GM21576 (cell line): ENCODE measurements around the gene PCSK5.

Experiments used
- ATAC-seq: cut with Tn5 transposase; IDR thresholded peaks from one replicate; pipeline ENCODE4 v1.9.1; 2021; ENCODE audit warnings: mild to moderate bottlenecking, moderate library complexity; ENCODE audit not compliant: unreplicated experiment

Gene PCSK5

DNA sequence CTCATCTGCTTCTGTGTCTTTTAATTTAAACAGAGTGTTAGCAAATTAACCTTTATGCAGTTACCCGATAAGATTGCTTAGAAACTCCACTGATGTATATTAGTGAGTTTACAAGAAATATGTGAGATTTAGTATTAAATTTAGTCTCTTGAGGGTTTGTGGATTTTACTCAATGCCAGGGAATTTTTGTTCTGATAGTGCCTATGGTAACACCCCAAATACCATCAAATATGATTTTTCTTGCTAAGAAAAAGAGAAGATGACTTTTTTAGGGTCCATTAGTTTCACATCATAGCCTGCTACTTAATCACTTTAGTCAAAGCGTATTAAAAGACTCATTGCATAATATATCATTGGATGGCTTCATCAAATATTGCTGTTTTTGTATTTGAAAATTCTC lies 224.9 kb downstream of the PCSK5 start:
- ATAC-seq, result no peak

DNA sequence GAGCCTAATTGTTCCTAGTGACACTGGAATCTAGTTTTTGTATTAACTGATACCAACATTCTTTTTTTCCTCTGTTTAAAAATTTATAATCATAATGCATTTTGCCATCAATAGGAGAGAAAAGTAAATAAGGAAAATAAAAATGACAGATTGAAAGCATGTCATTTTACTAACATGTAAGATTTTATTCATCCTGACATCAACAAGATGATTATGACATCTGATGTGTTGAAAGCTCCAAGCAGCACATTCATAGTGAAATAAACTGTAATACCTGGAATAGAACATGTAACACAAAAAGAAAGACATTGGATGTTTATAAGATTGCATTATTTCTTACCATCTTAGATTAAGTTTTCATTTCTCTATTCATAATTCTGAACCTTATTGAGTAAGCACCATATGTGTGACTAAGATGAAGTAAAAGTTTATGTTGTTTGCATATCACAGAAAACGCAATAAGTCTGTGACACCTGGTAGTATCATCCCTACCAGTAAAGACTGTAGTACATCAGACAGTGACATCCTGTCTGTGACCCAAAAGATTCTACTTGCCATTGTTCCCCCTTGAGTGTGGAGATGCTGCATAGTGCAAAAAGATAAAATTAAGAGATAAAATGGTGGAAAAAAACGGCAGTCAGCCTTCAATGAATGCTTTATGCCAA lies 225.6 kb downstream of the PCSK5 start:
- no peak for ATAC-seq

DNA sequence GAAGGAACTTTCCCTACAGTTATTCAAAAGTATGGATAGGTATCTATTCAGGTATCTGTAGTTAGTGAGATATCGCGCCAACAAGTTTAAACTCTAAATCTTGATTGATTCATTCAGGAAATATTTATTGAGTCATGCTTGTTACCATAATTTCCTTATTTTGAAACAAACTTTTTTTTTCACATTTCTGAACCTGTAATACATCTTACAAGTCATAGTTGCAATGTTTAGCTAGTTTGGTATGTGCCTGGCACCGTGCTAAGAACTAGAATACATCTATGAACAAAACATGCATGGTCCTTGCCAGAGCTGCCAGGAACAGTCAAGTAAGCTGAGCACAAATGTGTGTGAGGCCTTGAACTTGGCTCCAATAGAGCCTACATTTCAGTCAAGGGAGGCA lies 226.4 kb downstream of the PCSK5 start:
- ATAC-seq, result no peak

DNA sequence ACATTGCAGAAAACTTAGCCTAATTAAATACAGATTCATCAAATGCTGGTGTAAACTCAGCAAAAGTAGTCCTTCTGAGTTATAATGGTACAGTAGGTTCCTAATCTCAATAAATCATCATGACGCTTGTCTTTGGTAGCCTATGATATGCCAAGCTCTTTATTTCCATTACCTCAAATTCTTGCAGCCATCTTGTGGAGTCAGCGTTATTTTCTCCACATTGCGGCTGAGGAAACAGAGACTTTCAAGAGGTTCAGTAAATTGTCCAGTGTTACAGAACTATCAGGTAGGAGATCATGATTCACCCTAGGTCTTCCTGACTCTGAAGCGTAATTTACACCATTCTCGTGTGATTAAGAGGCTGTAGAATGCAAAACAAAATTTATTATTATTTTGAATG lies 237.2 kb downstream of the PCSK5 start:
- ATAC-seq, result no peak

DNA sequence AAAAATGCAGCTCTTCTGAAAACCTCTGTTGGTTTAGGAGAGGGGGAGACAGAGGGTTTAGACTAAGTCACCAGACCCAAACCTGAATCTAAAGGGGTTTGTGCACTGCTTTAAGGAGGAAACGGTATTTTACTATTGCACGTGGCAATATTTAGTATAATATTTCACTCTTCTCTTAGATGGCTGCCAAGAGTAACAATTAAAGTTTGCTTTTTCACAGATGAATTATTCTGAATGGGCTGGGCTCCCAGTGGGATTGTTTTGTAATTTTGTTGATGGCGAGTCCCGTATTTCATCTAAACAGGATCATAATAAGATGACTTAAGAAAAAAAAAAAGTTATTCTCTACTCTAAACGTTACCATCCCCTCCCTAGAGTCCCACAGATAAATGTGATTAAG lies 245.4 kb downstream of the PCSK5 start:
- no peak for ATAC-seq

DNA sequence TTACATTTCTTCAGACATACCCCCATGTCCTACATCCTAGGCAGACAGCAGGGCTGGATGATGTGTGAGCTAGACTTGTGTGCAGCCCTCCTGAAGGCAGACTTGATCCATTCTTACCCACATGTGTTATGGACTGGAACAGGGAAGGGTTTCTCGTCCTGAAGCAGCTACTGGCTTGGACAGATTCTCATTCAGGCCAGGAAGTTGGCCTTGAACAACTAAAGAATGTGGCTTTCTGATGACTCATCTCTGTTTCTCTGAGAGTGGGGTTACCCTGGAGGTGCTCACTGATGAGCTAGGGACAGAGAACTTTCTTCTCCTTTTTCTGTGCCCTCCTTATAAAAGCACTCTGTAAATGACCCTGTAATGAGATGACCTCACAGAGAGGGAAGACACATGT lies 246.5 kb downstream of the PCSK5 start:
- no peak for ATAC-seq

DNA sequence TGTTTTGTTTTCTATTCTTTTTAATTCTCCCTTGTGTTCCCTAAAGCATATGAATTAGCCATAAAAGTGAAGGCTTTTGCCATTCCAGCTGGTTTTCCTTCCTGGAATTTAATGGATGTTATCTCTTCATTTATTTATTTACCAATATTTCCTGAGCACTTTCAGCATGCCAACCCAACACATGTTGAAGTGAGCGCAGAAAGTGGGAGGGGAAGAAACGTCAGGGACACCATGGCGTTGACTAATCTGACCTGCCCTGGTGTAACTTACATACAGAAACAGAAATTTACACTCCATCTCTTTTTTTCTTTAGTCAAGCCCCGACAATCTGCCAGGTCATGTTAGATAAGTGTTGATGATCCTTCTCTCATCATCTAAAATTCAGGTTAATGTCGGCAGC lies 247.5 kb downstream of the PCSK5 start:
- ATAC-seq, result no peak

DNA sequence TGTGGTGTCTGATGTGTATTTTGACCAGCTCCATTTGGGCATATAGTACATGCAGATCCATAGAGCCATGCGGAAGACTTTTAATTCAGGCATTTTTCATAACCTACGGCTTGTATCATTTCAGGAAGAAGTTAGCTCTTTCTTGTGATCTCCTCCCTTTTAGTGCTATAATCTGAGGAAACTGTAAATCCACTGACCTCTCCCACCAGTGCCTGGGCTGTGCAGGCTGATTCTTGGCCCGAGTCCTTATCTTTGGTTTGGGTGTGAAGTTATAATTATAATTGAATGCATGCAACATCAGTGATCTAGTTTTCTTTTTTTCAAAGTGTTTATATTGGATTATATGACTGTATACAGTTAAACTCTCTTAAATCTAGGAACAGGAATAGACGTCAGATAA lies 247.9 kb downstream of the PCSK5 start:
- no peak for ATAC-seq

DNA sequence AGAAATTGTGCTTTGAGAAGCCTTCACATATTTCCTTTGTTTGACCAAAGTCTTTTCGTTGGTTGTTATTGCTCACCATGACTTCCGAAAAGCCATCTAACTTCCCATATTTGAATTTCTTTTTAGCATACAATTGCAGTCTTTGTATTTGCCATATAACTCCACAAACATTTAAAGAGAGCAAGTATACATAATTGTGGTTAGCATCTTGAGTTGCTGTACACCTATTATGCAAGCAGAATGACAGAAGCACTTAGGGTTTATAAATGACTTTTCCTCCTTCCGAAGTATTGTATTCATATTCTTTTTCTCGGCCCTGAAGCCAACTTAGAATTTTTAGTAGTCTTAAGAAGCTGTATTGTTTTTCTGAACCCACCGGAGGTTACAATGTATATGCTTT lies 253.4 kb downstream of the PCSK5 start:
- no peak for ATAC-seq

DNA sequence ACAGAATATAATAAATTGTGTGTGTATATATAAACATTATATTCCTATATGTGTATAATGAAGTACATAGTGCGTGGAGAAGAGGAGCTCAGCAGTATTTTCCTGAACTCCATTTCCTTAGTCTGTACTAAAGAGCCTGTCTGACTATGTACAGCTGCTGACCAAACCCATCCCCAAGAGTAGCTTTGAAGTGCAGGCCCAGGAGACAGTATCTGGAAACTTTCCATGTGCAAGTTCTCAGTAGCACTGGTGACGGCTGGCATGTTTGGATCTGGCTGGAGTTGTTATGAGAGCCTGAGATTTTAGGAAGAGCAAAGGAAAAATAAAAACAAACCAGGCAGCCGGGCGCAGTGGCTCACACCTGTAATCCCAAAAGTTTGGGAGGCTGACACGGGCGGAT lies 259.5 kb downstream of the PCSK5 start:
- ATAC-seq, result no peak

DNA sequence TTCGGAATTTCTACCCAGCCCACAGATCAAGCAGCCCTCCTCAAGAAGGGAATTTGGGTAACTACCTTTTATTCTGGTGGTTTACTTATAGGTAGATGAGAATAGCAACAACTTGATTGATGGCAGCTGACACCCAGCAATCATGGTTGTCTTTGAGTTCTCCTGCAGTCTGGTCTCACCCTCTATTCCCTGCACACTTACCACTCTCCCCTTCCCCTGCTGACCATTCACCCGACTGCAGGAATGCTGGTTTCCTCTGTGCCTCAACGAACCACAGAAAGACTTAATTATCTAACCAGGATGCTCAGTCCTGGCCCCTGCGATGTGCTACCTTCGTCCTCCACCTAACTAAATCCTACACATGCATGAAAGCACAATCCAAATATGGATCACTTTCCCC lies 260.8 kb downstream of the PCSK5 start:
- no peak for ATAC-seq

DNA sequence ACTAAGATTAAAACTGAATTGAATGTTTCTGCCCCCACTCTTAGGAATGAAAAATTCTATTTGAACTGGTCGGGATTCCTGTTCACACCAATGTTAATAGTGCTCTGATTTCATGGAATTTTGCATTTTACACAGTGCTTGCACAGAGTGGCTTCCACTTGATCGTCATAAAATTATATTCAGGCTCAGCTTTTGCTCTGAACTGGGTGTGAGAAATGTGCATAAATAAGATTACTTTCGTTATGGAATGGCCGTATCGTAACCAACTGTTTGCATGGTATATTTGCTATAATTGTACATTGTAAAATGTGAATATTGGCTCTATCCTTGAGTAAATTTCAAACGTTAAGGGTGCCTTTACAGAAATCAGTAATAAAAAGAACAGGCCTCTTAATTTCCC lies 262.9 kb downstream of the PCSK5 start:
- ATAC-seq, result no peak

DNA sequence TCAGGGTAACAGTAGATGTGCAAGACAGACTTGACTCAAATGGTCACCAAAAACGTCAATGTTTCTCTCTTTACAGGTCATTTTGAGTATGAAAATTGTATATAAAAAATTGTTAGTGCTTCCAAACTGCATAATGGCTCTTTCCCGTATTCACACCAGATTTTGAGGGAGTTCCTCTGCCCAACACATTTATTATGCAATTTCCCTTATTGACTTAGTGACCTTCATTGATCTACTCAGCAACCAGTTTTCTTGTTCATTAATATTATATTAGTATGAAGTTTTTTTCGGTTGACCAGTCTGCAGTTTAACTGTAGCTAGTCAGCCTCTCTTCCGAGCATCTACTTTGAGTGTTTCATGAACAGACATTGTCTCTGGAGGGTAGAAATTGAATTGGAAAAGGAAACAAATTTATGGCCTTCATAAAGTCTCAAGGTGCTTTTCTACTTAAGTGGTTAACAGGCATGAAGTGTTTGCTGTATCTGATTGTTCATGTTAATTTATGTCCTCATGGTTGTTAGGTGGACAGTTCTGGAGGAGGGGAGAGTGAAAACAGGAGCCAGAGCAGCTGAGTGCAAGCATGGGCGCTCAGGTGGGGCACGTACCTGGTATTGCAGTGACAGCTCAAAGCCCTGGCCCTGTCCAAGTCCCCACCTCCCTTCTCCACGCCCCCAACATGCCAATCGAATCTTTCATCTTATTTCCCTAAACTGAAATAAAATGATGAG lies 263.6 kb downstream of the PCSK5 start:
- ATAC-seq, result no peak

DNA sequence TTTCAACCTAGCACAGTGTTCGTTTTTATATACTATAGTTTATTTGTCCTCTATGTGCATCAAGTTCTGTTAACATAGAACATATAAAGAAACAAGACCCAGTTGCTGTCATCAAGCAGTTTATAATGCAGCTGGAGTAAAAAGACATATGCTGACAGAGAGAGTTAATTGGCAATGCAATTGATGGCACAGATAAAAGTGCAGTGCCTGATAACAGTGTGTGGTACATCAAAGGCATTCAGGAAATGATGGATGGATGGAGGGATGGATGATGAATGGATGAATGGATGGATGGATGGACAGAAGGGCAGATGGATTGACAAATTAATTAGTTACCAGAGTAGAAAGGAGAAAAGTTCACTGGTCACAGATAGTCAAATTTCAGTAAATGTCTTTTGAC lies 264.9 kb downstream of the PCSK5 start:
- no peak for ATAC-seq

DNA sequence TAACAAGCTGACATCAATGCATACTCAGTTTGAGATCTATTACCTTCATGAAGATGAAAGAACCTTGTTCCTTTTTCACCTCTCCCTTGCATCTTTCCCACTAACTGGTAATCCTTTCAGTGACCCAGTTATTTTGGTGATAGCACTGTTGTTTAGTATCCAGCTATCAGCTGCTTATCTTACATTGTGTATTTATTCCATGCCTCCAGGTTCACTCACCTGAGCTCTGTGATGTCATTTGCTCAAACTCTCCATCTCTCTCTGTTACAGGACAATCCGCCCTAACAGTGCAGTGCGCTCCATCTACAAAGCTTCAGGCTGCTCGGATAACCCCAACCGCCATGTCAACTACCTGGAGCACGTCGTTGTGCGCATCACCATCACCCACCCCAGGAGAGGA lies 268.2 kb downstream of the PCSK5 start:
- ATAC-seq, result no peak

DNA sequence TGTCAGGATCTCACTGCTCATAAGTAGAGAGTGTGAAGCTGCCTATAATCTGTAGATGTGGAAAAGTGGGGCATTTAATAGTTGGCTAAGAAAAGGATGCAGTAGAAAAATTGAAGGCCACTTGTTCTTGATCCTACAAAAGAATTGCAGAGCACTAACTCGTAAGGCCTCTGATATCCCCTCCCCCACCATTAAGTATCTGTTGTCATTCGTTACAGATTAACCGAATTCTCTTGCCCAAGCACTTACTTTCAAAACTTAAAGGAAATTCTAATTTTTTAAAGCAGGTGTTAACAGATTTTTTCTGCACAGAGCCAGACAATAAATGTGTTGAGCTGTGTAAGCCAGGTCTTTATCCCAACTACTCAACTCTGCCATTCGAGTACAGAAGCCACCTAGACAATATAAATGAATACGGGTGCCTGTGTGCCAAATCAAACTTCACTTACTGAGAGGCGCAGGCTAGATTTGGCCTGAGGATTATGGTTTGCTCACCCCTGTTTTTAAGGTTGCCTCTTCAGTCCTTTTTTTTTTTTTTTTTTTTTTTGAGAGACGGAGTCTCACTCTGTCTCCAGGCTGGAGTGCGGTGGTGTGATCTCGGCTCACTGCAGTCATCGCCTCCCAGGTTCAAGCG lies 268.9 kb downstream of the PCSK5 start:
- no peak for ATAC-seq

DNA sequence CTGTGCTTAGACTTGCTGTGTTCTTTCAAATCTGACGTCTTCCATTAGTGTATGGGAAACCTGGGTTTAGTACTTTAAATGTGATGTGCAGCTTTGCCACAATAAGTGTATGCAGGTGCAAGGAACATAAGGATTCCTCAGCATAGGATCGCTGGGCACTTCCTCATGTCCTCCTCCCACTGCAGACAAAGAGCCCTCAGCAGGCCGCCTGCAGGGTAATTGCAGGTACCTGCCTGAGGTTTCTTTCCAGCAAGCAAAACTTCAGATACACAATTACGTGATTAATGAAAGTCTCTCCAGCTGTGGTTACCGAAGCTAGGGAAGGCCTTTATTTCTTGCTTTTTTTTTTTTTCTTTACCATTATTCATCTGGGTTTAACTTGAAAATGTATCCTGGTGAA lies 270.6 kb downstream of the PCSK5 start:
- ATAC-seq, result no peak

DNA sequence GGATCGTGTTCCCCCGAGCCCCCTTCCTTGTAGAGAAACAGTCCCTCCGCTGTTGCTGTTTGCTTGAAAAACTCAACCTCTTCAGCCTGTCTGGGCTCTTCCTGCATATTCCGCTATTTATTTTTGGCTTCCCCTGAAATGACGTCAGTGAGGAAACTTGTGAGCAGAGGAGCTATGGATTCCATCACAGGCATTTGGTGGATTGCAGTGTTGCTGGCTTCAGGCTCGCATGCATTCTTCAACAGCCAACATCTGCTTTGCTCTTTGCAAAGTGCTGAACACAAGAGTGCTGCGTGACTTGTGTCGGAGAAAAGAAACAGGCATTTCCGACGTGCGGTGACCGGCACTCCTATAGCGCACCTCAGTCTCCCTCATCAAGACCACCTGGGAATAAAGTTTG lies 271.1 kb downstream of the PCSK5 start:
- no peak for ATAC-seq

DNA sequence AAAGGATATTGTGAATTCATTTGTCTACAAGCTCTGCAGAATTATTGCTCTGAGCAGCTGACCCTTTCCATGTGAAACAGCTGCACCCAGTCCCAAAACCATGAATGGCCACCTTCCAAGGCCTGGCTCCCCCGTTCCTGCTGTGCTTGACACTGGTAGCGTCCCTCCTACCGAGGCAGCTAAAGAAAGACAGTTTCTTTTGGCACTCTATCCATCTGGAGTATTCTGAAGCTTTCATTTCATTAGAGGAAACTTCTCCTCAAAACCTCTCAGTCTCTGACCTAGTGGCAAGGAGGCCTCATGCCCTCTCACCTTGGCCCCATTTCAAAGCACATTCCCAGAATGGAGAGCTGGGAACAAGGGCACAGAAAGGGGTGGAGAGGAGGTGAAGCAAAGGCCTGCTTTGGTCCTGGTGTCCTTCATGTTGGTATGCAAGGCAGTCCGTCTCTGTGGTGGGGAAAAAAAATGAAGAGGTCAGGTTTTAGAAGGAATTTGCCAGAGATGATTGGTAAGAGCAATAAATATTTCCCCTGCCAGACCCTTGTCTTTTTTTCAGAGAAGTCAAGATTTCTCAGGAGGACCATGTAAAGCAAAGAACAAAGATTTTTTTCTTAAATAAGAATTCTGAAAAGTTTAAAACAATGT lies 271.7 kb downstream of the PCSK5 start:
- no peak for ATAC-seq

DNA sequence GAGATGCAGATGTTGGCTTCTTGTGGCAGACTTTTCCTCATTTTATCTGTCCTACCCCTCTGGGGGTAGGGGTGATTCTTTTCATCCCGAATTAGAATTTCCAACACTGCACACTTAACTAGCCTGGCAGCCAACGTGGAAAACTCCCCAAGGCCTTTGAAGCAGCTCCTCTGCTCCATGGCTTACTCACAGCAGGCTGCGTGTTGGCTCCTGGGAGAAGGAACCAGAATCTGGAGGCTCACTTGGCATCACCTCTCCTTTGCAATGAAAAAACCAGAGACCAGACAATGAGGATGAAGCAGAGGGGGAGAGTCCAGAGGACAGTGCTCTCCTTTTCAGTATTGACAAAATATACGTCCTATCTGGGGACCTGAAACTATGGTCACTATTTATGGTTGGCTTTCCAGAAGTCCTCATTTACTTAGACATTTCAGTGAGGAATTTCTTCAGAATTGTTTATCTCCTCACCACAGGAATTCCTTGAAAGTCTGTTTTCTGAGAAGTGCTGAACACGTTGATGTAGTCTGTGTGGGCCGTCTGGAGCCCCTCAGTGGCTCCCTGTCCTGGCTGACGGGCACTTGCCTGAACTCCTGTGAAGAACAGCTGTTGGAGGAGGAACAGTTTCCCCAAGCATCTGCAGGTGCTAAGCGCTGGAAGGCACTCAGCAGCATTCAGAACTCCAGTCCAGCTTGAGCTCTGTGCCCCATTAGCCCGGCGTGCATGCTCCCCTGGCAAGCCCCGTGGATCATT lies 272.5 kb downstream of the PCSK5 start:
- ATAC-seq, result no peak

DNA sequence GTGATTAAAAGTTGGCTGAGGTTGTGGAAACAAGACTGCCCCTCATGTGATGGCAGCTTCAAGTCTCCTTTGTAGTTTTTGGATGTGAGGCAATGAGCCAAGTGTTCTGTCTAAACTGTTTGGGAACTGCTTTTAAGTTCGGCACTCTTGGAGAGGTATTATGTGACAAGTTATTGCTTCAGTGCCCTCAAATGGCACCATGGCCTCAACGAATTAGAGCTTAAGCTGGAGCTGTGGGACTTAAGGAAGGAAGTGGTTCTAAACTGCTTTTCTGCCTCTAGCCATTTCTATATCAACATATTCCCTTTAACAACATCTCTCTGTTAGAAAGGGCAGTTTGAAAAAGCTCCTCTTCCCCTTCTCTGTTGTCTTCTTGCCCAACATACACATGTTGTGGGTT lies 276.1 kb downstream of the PCSK5 start:
- ATAC-seq, result no peak
